PC-3 (cell line): ENCODE data around the gene FKBP3. TPM values are rescaled to one million over a fixed set of nuclear protein-coding genes. Genes with fewer than 3 reads are reported as not detected.

Source experiments
- ATAC-seq: fragments of 200-7000 bp; cut with Tn5 transposase; 2 replicates; pipeline ENCODE4 v1.9.1; 2020; ENCODE audit warnings: mild to moderate bottlenecking, moderate library complexity
- BruUV-seq: library from RNA; stranded (reverse); fragments of 400-500 nt; replicated peaks from 2 replicates; lab custom pipeline; 2021; lab: Mats Ljungman, UMichigan
- CTCF ChIA-PET: fragments of 300-600 bp; sonication (Branson Sonifier 250); formaldehyde crosslinking; loops from one replicate; lab custom pipeline; 2022; ENCODE audit warnings: antibody characterized with exemption; lab: Charles Lee
- POLR2A ChIA-PET: fragments of 300-600 bp; sonication (Branson Sonifier 250); formaldehyde crosslinking; loops from one replicate; lab custom pipeline; 2022; ENCODE audit warnings: antibody characterized with exemption; ENCODE audit not compliant: unreplicated experiment; lab: Charles Lee
- DNase-seq: peaks from one replicate; pipeline ENCODE4 v3.0.0-alpha.2; 2015
- H2AFZ ChIP-seq: fragments of 300-600 bp; sonication (generic); 2 replicates; pipeline ENCODE4 v1.6.0; 2016; ENCODE audit warnings: antibody characterized with exemption, low read length
- H3F3A ChIP-seq: fragments of 300-600 bp; sonication (generic); one replicate; pipeline ENCODE4 v1.6.0; 2017; ENCODE audit warnings: antibody characterized with exemption, low read length, control low read depth, mild to moderate bottlenecking; ENCODE audit not compliant: unreplicated experiment
- H3K27ac ChIP-seq: fragments of 300-600 bp; sonication (generic); 2 replicates; pipeline ENCODE4 v1.5.1; 2016; ENCODE audit warnings: mild to moderate bottlenecking, low read length
- H3K27me3 ChIP-seq: fragments of 300-600 bp; sonication (generic); 2 replicates; pipeline ENCODE4 v1.6.1; 2016; ENCODE audit warnings: low read length, mixed read lengths
- H3K36me3 ChIP-seq: fragments of 300-600 bp; sonication (generic); 2 replicates; pipeline ENCODE4 v1.6.1; 2016; ENCODE audit warnings: low read depth, mixed run types, low read length, mixed read lengths
- H3K4me1 ChIP-seq: fragments of 300-600 bp; sonication (generic); 2 replicates; pipeline ENCODE4 v1.5.1; 2016; ENCODE audit warnings: low read length; ENCODE audit not compliant: insufficient read depth
- H3K4me2 ChIP-seq: fragments of 300-600 bp; sonication (generic); 2 replicates; pipeline ENCODE4 v1.6.0; 2016; ENCODE audit warnings: low read length
- H3K4me3 ChIP-seq: fragments of 300-600 bp; sonication (generic); 2 replicates; pipeline ENCODE4 v1.5.1; 2016; ENCODE audit warnings: mild to moderate bottlenecking, low read length, mixed read lengths
- H3K79me2 ChIP-seq: fragments of 300-600 bp; sonication (generic); 2 replicates; pipeline ENCODE4 v1.6.1; 2017; ENCODE audit warnings: low read length, mixed read lengths
- H3K9ac ChIP-seq: fragments of 300-600 bp; sonication (generic); 2 replicates; pipeline ENCODE4 v1.6.0; 2016; ENCODE audit warnings: mild to moderate bottlenecking, low read length
- H3K9me2 ChIP-seq: fragments of 300-600 bp; sonication (generic); replicated peaks from 2 replicates; pipeline ENCODE4 v1.6.1; 2016; ENCODE audit warnings: mixed run types, low read length, mixed read lengths
- H3K9me3 ChIP-seq: fragments of 300-600 bp; sonication (generic); 2 replicates; pipeline ENCODE4 v1.6.1; 2016; ENCODE audit warnings: low read length, mixed read lengths
- H4K20me1 ChIP-seq: fragments of 300-600 bp; sonication (generic); 2 replicates; pipeline ENCODE4 v1.6.1; 2016; ENCODE audit warnings: low read length, mixed read lengths
- EZH2 ChIP-seq: fragments of 300-600 bp; sonication (generic); IDR thresholded peaks from one replicate; pipeline ENCODE4 v1.6.1; 2017; ENCODE audit warnings: antibody characterized with exemption, mild to moderate bottlenecking, low read length; ENCODE audit not compliant: unreplicated experiment
- EZH2phosphoT487 ChIP-seq: fragments of 300-600 bp; sonication (generic); IDR thresholded peaks from 2 replicates; pipeline ENCODE4 v1.6.1; 2018; ENCODE audit warnings: mild to moderate bottlenecking, antibody characterized with exemption, low read length, borderline replicate concordance
- intact Hi-C: fragments of 100-400 bp; cut with micrococcal nuclease; formaldehyde crosslinking; loops from 2 replicates; pipeline ENCODE4 v1.9.0; 2023
- total RNA-seq: library from RNA; depleted of rRNA; stranded (reverse); fragments of >200 nt; gene quantifications from 2 replicates; pipeline ENCODE4 v1.2.3, GENCODE V29; 2014; rRNA removed
- TF ChIP-seq, protein P1 (sequence below): fragments of 300-600 bp; sonication (generic); conservative IDR thresholded peaks from 2 replicates; pipeline ENCODE4 v1.5.1; 2017; ENCODE audit warnings: antibody characterized with exemption, low read depth, mild to moderate bottlenecking, low read length

Gene FKBP3
- total RNA-seq, 1 experiment from 2014 or later, result 53.7 TPM

DNA sequence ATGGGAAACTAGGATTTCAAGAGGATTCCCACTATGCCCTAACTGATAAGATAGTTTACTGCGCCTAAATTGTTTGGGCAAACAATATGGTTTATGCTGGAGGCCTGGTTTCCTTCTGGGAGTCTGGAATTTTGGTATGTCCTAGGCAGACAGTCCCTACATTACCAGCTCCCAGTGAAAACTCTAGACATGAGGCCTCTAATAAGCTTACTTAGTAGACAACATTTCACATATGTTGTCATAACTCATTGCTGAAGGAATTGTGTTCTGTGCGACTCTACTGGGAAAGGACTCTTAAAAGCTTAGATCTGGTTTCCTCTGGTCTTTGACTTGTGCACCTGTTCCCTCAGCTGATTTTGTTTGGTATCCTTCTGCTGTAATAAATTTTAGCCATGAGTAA lies 68.3 kb downstream of the FKBP3 start:
- Histone ChIP-seq H2AFZ (no peak overlapping the region), H3K79me2 (no peaks in the 10 kb centered on the region), H4K20me1 (no peaks in the 10 kb centered on the region), H3K4me1 (no peaks in the 10 kb centered on the region), H3K9me3 (no peaks in the 10 kb centered on the region), H3K27ac (no peak overlapping the region), H3K4me2 (no peak overlapping the region), H3K36me3 (0 out of 2 replicates have a peak, but pooled peaks cover 7% of the 10 kb centered on the region), H3F3A (no peaks in the 10 kb centered on the region), H3K9ac (no peak overlapping the region), H3K9me2 (no peaks in the 10 kb centered on the region), H3K4me3 (no peak overlapping the region), H3K27me3 (no peaks in the 10 kb centered on the region)
- CTCF ChIA-PET, result no interaction called here
- ATAC-seq (no peak), DNase-seq (no peak)
- TF ChIP-seq, protein P1, sequence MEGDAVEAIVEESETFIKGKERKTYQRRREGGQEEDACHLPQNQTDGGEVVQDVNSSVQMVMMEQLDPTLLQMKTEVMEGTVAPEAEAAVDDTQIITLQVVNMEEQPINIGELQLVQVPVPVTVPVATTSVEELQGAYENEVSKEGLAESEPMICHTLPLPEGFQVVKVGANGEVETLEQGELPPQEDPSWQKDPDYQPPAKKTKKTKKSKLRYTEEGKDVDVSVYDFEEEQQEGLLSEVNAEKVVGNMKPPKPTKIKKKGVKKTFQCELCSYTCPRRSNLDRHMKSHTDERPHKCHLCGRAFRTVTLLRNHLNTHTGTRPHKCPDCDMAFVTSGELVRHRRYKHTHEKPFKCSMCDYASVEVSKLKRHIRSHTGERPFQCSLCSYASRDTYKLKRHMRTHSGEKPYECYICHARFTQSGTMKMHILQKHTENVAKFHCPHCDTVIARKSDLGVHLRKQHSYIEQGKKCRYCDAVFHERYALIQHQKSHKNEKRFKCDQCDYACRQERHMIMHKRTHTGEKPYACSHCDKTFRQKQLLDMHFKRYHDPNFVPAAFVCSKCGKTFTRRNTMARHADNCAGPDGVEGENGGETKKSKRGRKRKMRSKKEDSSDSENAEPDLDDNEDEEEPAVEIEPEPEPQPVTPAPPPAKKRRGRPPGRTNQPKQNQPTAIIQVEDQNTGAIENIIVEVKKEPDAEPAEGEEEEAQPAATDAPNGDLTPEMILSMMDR, result no peak
- no peak for TF ChIP-seq EZH2phosphoT487
- no peak for TF ChIP-seq EZH2
- POLR2A ChIA-PET, result interaction anchor here (0.6 kb wide), 1 partner anchor 64 kb away, joined by 4 read pairs; no protein-coding TSS in a partner anchor
- intact Hi-C loops, result no loop called here
- BruUV-seq, result no TSS peak

Other genes starting within 250 kb of the FKBP3 start
- gene KLHL28, start 172.5 kb downstream of the FKBP3 start, total RNA-seq, result 2.4 and 2.5 TPM in 2 replicates
- 5.8 and 6.3 TPM in 2 replicates for gene TOGARAM1, start 172.3 kb downstream of the FKBP3 start, total RNA-seq
- gene PRPF39, start 50.4 kb downstream of the FKBP3 start, total RNA-seq, result 16.9 and 19.2 TPM in 2 replicates
- gene FANCM, start 1.4 kb upstream of the FKBP3 start, total RNA-seq, result 11.7 and 15.6 TPM in 2 replicates
- 39.3 and 42.3 TPM in 2 replicates for gene MIS18BP1, start 118.7 kb upstream of the FKBP3 start, total RNA-seq